Erythroblast (primary cell): ENCODE data around the gene UVSSA.

ENCODE experiments used
- GATA1 ChIP-seq: IDR thresholded peaks from 2 replicates; pipeline ENCODE4 v1.6.1; 2011; ENCODE audit warnings: low read depth, mild to moderate bottlenecking, control low read depth, low read length, moderate library complexity
- POLR2A ChIP-seq: IDR thresholded peaks from 2 replicates; pipeline ENCODE4 v1.6.1; 2011; ENCODE audit warnings: mild to moderate bottlenecking, low read length

DNA sequence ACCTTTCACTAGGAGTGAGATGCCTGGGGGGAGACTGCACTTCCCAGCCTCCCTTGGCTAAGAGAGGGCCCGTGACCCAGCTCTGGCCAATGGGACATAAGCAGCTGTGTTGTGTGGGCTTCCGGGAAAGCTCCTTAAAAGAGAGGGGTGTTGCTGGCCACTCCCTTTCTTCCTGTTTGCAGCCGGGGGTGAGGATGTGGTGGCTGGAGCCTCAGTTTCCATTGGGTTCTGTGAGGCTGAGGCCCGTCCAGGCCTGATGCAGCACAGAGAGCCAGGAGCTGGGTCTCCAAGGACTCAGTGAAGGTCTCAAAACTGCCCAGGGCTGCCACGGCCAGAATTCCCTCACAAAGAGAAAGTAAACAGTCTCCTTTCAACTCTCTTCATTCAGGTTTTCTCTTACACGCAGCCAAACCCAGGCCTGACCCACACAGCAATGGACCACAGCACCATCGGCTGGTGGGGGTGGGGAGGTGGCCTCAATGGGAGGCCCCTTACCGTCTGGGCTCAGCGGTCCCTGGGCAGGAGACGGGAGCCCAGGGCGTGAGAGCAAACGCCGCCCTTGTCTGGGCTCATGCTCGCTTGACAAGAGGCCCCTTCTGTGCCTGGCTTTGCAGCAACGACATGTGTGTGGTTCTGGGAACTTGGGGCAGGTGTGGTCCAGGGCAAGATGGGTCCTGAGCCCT is 52.6 kb downstream of the UVSSA start:
- TF ChIP-seq POLR2A (no peak), GATA1 (no peak)
